Measurements from ENCODE around the gene ARID4A. TPM values are rescaled to one million over a fixed set of nuclear protein-coding genes. Genes with fewer than 3 reads are reported as not detected.

The ARID4A gene
- total and polyA plus RNA-seq, 9 of the 15 experiments (the other 6 are each of a cell fraction or from before 2014, with no cell fraction given), result 2.4 to 11.5 (median 8.7) TPM

- H3K9me3 ChIP-seq (replicated peaks; ENCODE audit: control insufficient read depth, insufficient read depth, low read depth, low read length), result no peaks in the 10 kb centered on the region
- H3K36me3 ChIP-seq (ENCODE audit: control insufficient read depth, insufficient read depth, low read length), result peaks cover 83% of the 10 kb centered on the region
- peaks cover 0 to 25% of the 10 kb centered on the region in 2 experiments; a peak in 4 of 5 replicates for H3K4me1 ChIP-seq (replicated peaks in 1 of 2; ENCODE audit: control insufficient read depth in 2 of 2, insufficient read depth in 2 of 2, low read length in 2 of 2)
- BruUV-seq (replicated peaks), result no TSS peak
- H3K79me2 ChIP-seq (ENCODE audit: control insufficient read depth, insufficient read depth, low read length), result peaks cover 73% of the 10 kb centered on the region
- ATAC-seq (no peak), DNase-seq (ENCODE audit: extremely low read depth in 1 of 4, low spot score in 3 of 4) (no peak), FAIRE-seq (no peak)
- ChIA-PET CTCF (ENCODE audit: low intra/inter-chr PET ratio) (no interaction called here), POLR2A (interaction anchor here (1.0 kb wide), 1 partner anchor 14 kb away, joined by 3 read pairs; no protein-coding TSS in a partner anchor)
- H3K4me3 ChIP-seq, result no peak overlapping the region
- H3K27me3 ChIP-seq (ENCODE audit: control insufficient read depth in 2 of 2, insufficient read depth in 2 of 2, low read length in 2 of 2), result no peaks in the 10 kb centered on the region
- H3K4me2 ChIP-seq (ENCODE audit: insufficient read depth, low read length), result no peak overlapping the region
- in situ Hi-C loops (cut with MboI), result no loop called here
- peaks cover 6% of the 10 kb centered on the region for H4K20me1 ChIP-seq (replicated peaks; ENCODE audit: control insufficient read depth, insufficient read depth, low read length)
- H3K27ac ChIP-seq (ENCODE audit: extremely low read depth, low read depth, low read length), result no peak overlapping the region
- H2AFZ ChIP-seq (ENCODE audit: low read depth, low read length), result no peak overlapping the region
- no peak overlapping the region for H3K9ac ChIP-seq (ENCODE audit: insufficient read depth in 1 of 2, low read depth in 2 of 2, low read length in 2 of 2)
- intact Hi-C loops (cut with micrococcal nuclease), result no loop called here
- no peaks in the 10 kb centered on the region for H3K9me1 ChIP-seq (ENCODE audit: control insufficient read depth, insufficient read depth, low read length)
- TF ChIP-seq CEBPG (CRISPR knock-in tag; IDR thresholded peaks at IDR 0.05) (no peak), CEBPG (tag; conservative IDR thresholded peaks at IDR 0.05 in 1 of 2, IDR thresholded peaks at IDR 0.05 in 1 of 2) (peak; percentile 31 to 58; a peak in 2 of 4 replicates), CEBPB (tag; IDR thresholded peaks at IDR 0.05) (peak; percentile 79), GATA2 (CRISPR knock-in tag; IDR thresholded peaks at IDR 0.05) (no peak)
These were observed 14.6 kb upstream of the ARID4A start for GRCh38 chr14:58283730-58284129.

GRCh38 chr14:58285132-58285531 is 13.2 kb upstream of the ARID4A start:
- Histone ChIP-seq H3K9me3 (replicated peaks; ENCODE audit: control insufficient read depth, insufficient read depth, low read depth, low read length) (no peaks in the 10 kb centered on the region), H3K4me3 (no peak overlapping the region), H4K20me1 (replicated peaks; ENCODE audit: control insufficient read depth, insufficient read depth, low read length) (peaks cover 6% of the 10 kb centered on the region), H3K79me2 (ENCODE audit: control insufficient read depth, insufficient read depth, low read length) (peaks cover 75% of the 10 kb centered on the region), H3K9me1 (ENCODE audit: control insufficient read depth, insufficient read depth, low read length) (no peaks in the 10 kb centered on the region), H2AFZ (ENCODE audit: low read depth, low read length) (no peak overlapping the region), H3K36me3 (ENCODE audit: control insufficient read depth, insufficient read depth, low read length) (peaks cover 86% of the 10 kb centered on the region), H3K4me1 (replicated peaks in 1 of 2; ENCODE audit: control insufficient read depth in 2 of 2, insufficient read depth in 2 of 2, low read length in 2 of 2) (peaks cover 0 to 25% of the 10 kb centered on the region in 2 experiments; a peak in 4 of 5 replicates), H3K4me2 (ENCODE audit: insufficient read depth, low read length) (no peak overlapping the region), H3K9ac (ENCODE audit: insufficient read depth in 1 of 2, low read depth in 2 of 2, low read length in 2 of 2) (no peak overlapping the region), H3K27me3 (ENCODE audit: control insufficient read depth in 2 of 2, insufficient read depth in 2 of 2, low read length in 2 of 2) (no peaks in the 10 kb centered on the region), H3K27ac (ENCODE audit: extremely low read depth, low read depth, low read length) (no peak overlapping the region)
- ChIA-PET POLR2A (no interaction called here), CTCF (ENCODE audit: low intra/inter-chr PET ratio) (no interaction called here)
- ATAC-seq (no peak), DNase-seq (ENCODE audit: extremely low read depth in 1 of 4, low spot score in 3 of 4) (no peak), FAIRE-seq (no peak)
- intact Hi-C loops (cut with micrococcal nuclease), result no loop called here
- TF ChIP-seq ILK (tag; IDR thresholded peaks at IDR 0.05; ENCODE audit: borderline replicate concordance, low read depth) (no peak), ZNF609 (CRISPR knock-in tag; IDR thresholded peaks at IDR 0.05; ENCODE audit: borderline replicate concordance) (no peak), POU5F1 (IDR thresholded peaks at IDR 0.05; ENCODE audit: borderline replicate concordance, low read depth, low read length, partially characterized antibody) (no peak), ELF4 (CRISPR knock-in tag; IDR thresholded peaks at IDR 0.05) (no peak), ZNF316 (IDR thresholded peaks at IDR 0.05) (peak; percentile 23; the same call in 1 of the 2 replicates), NR2C1 (IDR thresholded peaks at IDR 0.05) (no peak), NR2C1 (tag; IDR thresholded peaks at IDR 0.05) (no peak)
- in situ Hi-C loops (cut with MboI), result no loop called here
- BruUV-seq (replicated peaks), result no TSS peak
- WGBS (ENCODE audit: insufficient coverage, low coverage, missing lambda C conversion rate), result 95% methylated on average over 4 of the region's 4 CpGs
